ENCODE measurements around the gene ATP8A2. TPM values are rescaled to one million over a fixed set of nuclear protein-coding genes. Genes with fewer than 3 reads are reported as not detected.
"Not testable (repeated sequence)": the region's sequence is repeated elsewhere in the genome, so short reads cannot be mapped to it uniquely, and the experiment has no call there.

ATP8A2 gene
- total RNA-seq, 1 donor from 2014 or later: 4.2 TPM

- Histone ChIP-seq H2AFZ (replicated peaks) (no peak overlapping the region), H3F3A (ENCODE audit: low read depth) (no peaks in the 10 kb centered on the region), H3K4me3 (no peak overlapping the region), H4K20me1 (ENCODE audit: low read depth) (no peaks in the 10 kb centered on the region), H3K79me2 (ENCODE audit: low read depth) (no peaks in the 10 kb centered on the region), H3K4me1 (no peaks in the 10 kb centered on the region), H3K36me3 (no peaks in the 10 kb centered on the region), H3K9me3 (ENCODE audit: low read depth) (no peaks in the 10 kb centered on the region), H3K27ac (no peak overlapping the region), H3K9ac (no peak overlapping the region), H3K27me3 (no peaks in the 10 kb centered on the region), H3K4me2 (no peak overlapping the region)
- no peak for DNase-seq (ENCODE audit: low spot score)
- TF ChIP-seq, protein P1, sequence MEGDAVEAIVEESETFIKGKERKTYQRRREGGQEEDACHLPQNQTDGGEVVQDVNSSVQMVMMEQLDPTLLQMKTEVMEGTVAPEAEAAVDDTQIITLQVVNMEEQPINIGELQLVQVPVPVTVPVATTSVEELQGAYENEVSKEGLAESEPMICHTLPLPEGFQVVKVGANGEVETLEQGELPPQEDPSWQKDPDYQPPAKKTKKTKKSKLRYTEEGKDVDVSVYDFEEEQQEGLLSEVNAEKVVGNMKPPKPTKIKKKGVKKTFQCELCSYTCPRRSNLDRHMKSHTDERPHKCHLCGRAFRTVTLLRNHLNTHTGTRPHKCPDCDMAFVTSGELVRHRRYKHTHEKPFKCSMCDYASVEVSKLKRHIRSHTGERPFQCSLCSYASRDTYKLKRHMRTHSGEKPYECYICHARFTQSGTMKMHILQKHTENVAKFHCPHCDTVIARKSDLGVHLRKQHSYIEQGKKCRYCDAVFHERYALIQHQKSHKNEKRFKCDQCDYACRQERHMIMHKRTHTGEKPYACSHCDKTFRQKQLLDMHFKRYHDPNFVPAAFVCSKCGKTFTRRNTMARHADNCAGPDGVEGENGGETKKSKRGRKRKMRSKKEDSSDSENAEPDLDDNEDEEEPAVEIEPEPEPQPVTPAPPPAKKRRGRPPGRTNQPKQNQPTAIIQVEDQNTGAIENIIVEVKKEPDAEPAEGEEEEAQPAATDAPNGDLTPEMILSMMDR (IDR thresholded peaks at IDR 0.05): no peak
- no peak for TF ChIP-seq EZH2 (IDR thresholded peaks at IDR 0.05)
- TF ChIP-seq EZH2phosphoT487 (IDR thresholded peaks at IDR 0.05): no peak
- no peak overlapping the region for H3K27ac Mint-ChIP-seq
- H3K4me3 Mint-ChIP-seq: no peak overlapping the region
- H3K36me3 Mint-ChIP-seq: no peaks in the 10 kb centered on the region
- H3K4me1 Mint-ChIP-seq: no peaks in the 10 kb centered on the region
- H3K27me3 Mint-ChIP-seq (ENCODE audit: insufficient read depth, low read depth): peaks cover 3% of the 10 kb centered on the region
- no peaks in the 10 kb centered on the region for H3K9me3 Mint-ChIP-seq
Measured at GRCh38 chr13:25538276-25538675, 166.5 kb downstream of the ATP8A2 start.

DNA sequence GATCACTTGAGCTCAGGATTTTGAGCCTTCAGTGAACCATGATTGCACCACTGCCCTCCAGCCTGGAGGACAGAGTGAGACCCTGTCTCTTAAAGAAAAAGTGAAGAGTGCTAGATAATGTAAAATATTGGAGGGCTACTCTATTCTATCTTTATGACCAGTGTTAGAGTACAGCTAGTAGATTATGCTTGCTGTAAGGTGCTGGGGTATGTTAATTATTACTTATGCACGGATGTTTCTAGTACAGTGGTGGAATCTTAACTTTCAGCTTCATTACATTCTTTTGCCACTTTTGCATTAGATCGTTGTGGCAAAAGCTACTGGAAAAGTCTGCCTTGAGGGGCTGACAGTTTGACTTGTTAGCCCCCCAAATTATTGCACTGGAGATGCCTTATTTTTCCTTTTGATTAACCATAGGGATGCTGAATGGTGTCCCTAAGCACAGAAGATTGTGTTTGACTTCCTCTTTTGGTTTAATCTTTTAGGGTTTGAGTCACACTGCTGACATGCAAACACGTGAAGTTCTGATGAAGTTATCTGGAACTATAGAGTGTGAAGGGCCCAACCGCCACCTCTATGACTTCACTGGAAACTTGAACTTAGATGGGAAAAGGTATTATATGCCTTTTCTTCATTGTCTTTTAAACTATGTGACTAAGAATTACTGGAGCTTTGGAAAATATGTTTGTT lies 169.8 kb downstream of the ATP8A2 start:
- no peak overlapping the region for H3K4me3 ChIP-seq
- no peak for DNase-seq (ENCODE audit: low spot score)
- no peaks in the 10 kb centered on the region for H3K36me3 ChIP-seq
- H3F3A ChIP-seq (ENCODE audit: low read depth): no peaks in the 10 kb centered on the region
- no peak for TF ChIP-seq EZH2phosphoT487 (IDR thresholded peaks at IDR 0.05)
- TF ChIP-seq EZH2 (IDR thresholded peaks at IDR 0.05): no peak
- TF ChIP-seq, protein P1 (IDR thresholded peaks at IDR 0.05): no peak
- Mint-ChIP-seq H3K4me3 (no peak overlapping the region), H3K27ac (no peak overlapping the region), H3K4me1 (no peaks in the 10 kb centered on the region), H3K9me3 (no peaks in the 10 kb centered on the region), H3K27me3 (ENCODE audit: insufficient read depth, low read depth) (peaks cover 5% of the 10 kb centered on the region), H3K36me3 (no peaks in the 10 kb centered on the region)
- H3K4me2 ChIP-seq: no peak overlapping the region
- H4K20me1 ChIP-seq (ENCODE audit: low read depth): no peaks in the 10 kb centered on the region
- H3K27me3 ChIP-seq: no peaks in the 10 kb centered on the region
- H3K9me3 ChIP-seq (ENCODE audit: low read depth): no peaks in the 10 kb centered on the region
- H3K79me2 ChIP-seq (ENCODE audit: low read depth): no peaks in the 10 kb centered on the region
- no peak overlapping the region for H2AFZ ChIP-seq (replicated peaks)
- H3K27ac ChIP-seq: no peak overlapping the region
- H3K9ac ChIP-seq: no peak overlapping the region
- no peaks in the 10 kb centered on the region for H3K4me1 ChIP-seq

DNA sequence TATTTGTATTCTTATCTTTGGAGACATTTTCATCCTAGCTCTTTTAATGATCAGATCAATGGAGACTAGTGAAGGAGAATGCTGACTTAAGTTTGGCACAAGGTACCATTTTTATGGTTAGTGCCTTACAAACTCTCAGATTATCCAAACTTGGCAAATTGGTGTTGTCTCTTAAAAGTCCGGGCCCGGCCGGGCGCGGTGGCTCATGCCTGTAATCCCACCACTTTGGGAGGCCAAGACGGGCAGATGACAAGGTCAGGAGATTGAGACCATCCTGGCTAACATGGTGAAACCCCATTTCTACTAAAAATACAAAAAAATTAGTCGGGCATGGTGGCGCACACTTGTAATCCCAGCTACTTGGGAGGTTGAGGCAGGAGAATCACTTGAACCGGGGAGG lies 177.2 kb downstream of the ATP8A2 start:
- H3K4me2 ChIP-seq; H3K4me1 ChIP-seq; H3K36me3 ChIP-seq; H3K27me3 Mint-ChIP-seq (ENCODE audit: insufficient read depth, low read depth); H3K27ac ChIP-seq; H3K4me3 Mint-ChIP-seq; H4K20me1 ChIP-seq (ENCODE audit: low read depth); H3K9ac ChIP-seq; H3K9me3 Mint-ChIP-seq; H3K36me3 Mint-ChIP-seq; H3K79me2 ChIP-seq (ENCODE audit: low read depth); H3F3A ChIP-seq (ENCODE audit: low read depth); H3K27me3 ChIP-seq; H3K9me3 ChIP-seq (ENCODE audit: low read depth); H3K4me3 ChIP-seq; H2AFZ ChIP-seq (replicated peaks); H3K27ac Mint-ChIP-seq; DNase-seq (ENCODE audit: low spot score): not testable (repeated sequence)
- H3K4me1 Mint-ChIP-seq: peaks cover 12% of the 10 kb centered on the region

DNA sequence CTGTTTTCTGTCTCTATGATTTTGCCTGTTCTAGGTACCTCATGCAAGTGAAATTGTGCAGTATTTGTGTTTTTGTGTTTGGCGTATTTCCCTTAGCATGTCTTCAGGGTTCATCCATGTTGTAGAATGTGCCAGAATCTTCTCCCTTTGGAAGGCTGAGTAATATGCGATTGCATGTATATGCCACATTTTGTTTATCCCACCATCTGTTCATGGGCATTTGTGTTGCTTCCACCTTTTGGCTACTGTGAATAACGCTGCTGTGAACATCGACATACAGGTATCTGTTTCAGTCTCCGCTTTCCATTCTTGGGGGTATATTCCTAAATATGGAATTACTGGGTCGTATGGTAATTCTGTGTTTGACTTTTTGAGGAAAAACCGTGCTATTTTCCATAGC lies 190.0 kb downstream of the ATP8A2 start:
- H3K27ac ChIP-seq: no peak overlapping the region
- H4K20me1 ChIP-seq (ENCODE audit: low read depth): no peaks in the 10 kb centered on the region
- Mint-ChIP-seq H3K27ac (peak overlapping the region; percentile 2), H3K27me3 (ENCODE audit: insufficient read depth, low read depth) (no peaks in the 10 kb centered on the region), H3K4me3 (no peak overlapping the region), H3K4me1 (no peaks in the 10 kb centered on the region), H3K36me3 (no peaks in the 10 kb centered on the region), H3K9me3 (no peaks in the 10 kb centered on the region)
- no peaks in the 10 kb centered on the region for H3K27me3 ChIP-seq
- H3F3A ChIP-seq (ENCODE audit: low read depth): no peaks in the 10 kb centered on the region
- no peaks in the 10 kb centered on the region for H3K9me3 ChIP-seq (ENCODE audit: low read depth)
- no peak overlapping the region for H3K4me3 ChIP-seq
- H3K4me2 ChIP-seq: no peak overlapping the region
- no peak overlapping the region for H3K9ac ChIP-seq
- no peak overlapping the region for H2AFZ ChIP-seq (replicated peaks)
- no peaks in the 10 kb centered on the region for H3K36me3 ChIP-seq
- no peak for DNase-seq (ENCODE audit: low spot score)
- H3K4me1 ChIP-seq: no peaks in the 10 kb centered on the region
- no peaks in the 10 kb centered on the region for H3K79me2 ChIP-seq (ENCODE audit: low read depth)
- TF ChIP-seq EZH2phosphoT487 (IDR thresholded peaks at IDR 0.05) (no peak), EZH2 (IDR thresholded peaks at IDR 0.05) (no peak)
- TF ChIP-seq, protein P1 (IDR thresholded peaks at IDR 0.05): no peak

All from neural progenitor cell (in vitro differentiated cells).